ENCODE measurements around the gene ZNF331. TPM values are rescaled to one million over a fixed set of nuclear protein-coding genes. Genes with fewer than 3 reads are reported as not detected.

Gene ZNF331
- total and polyA plus RNA-seq, 2 of the 4 experiments (the other 2 are of a cell fraction), result 6.6 to 11.1 TPM

DNA sequence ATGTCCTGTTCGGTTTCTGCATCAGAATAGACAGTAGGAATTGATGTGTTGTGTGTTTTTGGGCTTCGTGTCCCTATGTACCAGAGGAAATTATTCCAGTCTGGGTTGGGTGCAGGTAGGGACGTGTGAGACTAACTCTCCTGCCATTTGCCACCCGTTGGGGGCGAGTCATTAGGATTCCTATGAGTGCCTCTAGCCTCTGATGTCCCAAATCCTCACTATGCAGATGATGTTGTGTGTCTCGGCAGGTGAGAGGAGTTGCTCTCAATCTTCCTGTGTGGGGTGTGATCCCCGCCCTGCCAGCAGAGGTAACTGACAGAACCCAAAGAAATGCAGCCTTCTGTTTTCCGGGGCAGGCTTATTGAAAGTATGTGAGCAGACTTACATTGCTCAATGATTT lies 31.2 kb upstream of the ZNF331 start:
- H2BK120ac ChIP-seq (ENCODE audit: low read depth, low read length), result no peak overlapping the region
- H4K8ac ChIP-seq (ENCODE audit: low read depth in 2 of 2, low read length in 2 of 2), result no peak overlapping the region
- H3K9me1 ChIP-seq (ENCODE audit: insufficient read depth, low read length), result no peaks in the 10 kb centered on the region
- 0 out of 2 replicates have a peak, but pooled peaks cover 3% of the 10 kb centered on the region for H3K27me3 ChIP-seq (ENCODE audit: control insufficient read depth, insufficient read depth, low read length)
- H3K14ac ChIP-seq (replicated peaks; ENCODE audit: low read depth, low read length), result no peak overlapping the region
- no peak overlapping the region for H2BK5ac ChIP-seq (ENCODE audit: low read depth, low read length, poor library complexity, severe bottlenecking)
- H3K79me1 ChIP-seq (ENCODE audit: low read depth in 1 of 2, low read length in 2 of 2), result no peaks in the 10 kb centered on the region
- dilution Hi-C loops (cut with HindIII; ENCODE audit: low sequenced_read_pairs, unreplicated experiment), result no loop called here
- H3K18ac ChIP-seq (ENCODE audit: low read depth, low read length), result no peak overlapping the region
- no peaks in the 10 kb centered on the region for H3K36me3 ChIP-seq (ENCODE audit: control insufficient read depth, insufficient read depth, low read length)
- no peak overlapping the region for H2AK9ac ChIP-seq (replicated peaks; ENCODE audit: low read depth, low read length, poor library complexity)
- no peaks in the 10 kb centered on the region for H4K20me1 ChIP-seq (ENCODE audit: insufficient read depth, low read length)
- POLR2A ChIA-PET (ENCODE audit: unreplicated experiment), result no interaction called here
- H4K5ac ChIP-seq (ENCODE audit: low read depth, low read length), result no peak overlapping the region
- in situ Hi-C loops (cut with MboI; ENCODE audit: low sequenced_read_pairs), result no loop called here
- H3K4me3 ChIP-seq (ENCODE audit: insufficient read depth, low read depth, low read length), result no peak overlapping the region
- H3K23ac ChIP-seq (ENCODE audit: low read depth, low read length), result no peak overlapping the region
- CTCF ChIA-PET, result interaction anchor here (0.8 kb wide), 1 partner anchor 10 kb away, joined by 3 read pairs; no protein-coding TSS in a partner anchor
- DNase-seq, result no peak
- H3K4me2 ChIP-seq (ENCODE audit: low read depth, low read length), result no peak overlapping the region
- no peak overlapping the region for H3K9ac ChIP-seq (ENCODE audit: low read depth, low read length)
- no CpG with 5 or more reads among the region's 8 CpGs for WGBS, 2 experiments (ENCODE audit: extremely low coverage in 2 of 2, insufficient read length in 1 of 2)
- H3K56ac ChIP-seq (ENCODE audit: extremely low read depth, insufficient read depth, low read length), result no peak overlapping the region
- H3K4me1 ChIP-seq (ENCODE audit: control insufficient read depth, insufficient read depth, low read length), result peaks cover 8% of the 10 kb centered on the region
- no peak overlapping the region for H3K4ac ChIP-seq (ENCODE audit: low read depth, low read length)
- intact Hi-C loops (cut with micrococcal nuclease), result no loop called here
- H3K27ac ChIP-seq (ENCODE audit: insufficient read depth, low read length), result no peak overlapping the region
- TF ChIP-seq MAFK (IDR thresholded peaks at IDR 0.05; ENCODE audit: low read depth, low read length), result no peak
- no peak for TF ChIP-seq CHD1 (IDR thresholded peaks at IDR 0.05; ENCODE audit: low read depth, low read length)
- no peak for TF ChIP-seq BHLHE40 (IDR thresholded peaks at IDR 0.05; ENCODE audit: low read depth, low read length)
- TF ChIP-seq RFX5 (IDR thresholded peaks at IDR 0.05; ENCODE audit: low read depth, low read length), result no peak
- TF ChIP-seq, protein P1, sequence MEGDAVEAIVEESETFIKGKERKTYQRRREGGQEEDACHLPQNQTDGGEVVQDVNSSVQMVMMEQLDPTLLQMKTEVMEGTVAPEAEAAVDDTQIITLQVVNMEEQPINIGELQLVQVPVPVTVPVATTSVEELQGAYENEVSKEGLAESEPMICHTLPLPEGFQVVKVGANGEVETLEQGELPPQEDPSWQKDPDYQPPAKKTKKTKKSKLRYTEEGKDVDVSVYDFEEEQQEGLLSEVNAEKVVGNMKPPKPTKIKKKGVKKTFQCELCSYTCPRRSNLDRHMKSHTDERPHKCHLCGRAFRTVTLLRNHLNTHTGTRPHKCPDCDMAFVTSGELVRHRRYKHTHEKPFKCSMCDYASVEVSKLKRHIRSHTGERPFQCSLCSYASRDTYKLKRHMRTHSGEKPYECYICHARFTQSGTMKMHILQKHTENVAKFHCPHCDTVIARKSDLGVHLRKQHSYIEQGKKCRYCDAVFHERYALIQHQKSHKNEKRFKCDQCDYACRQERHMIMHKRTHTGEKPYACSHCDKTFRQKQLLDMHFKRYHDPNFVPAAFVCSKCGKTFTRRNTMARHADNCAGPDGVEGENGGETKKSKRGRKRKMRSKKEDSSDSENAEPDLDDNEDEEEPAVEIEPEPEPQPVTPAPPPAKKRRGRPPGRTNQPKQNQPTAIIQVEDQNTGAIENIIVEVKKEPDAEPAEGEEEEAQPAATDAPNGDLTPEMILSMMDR (conservative IDR thresholded peaks at IDR 0.05; ENCODE audit: low read depth, low read length), result no peak
- TF ChIP-seq CEBPB (IDR thresholded peaks at IDR 0.05; ENCODE audit: low read depth, low read length), result no peak
- TF ChIP-seq, protein P2, sequence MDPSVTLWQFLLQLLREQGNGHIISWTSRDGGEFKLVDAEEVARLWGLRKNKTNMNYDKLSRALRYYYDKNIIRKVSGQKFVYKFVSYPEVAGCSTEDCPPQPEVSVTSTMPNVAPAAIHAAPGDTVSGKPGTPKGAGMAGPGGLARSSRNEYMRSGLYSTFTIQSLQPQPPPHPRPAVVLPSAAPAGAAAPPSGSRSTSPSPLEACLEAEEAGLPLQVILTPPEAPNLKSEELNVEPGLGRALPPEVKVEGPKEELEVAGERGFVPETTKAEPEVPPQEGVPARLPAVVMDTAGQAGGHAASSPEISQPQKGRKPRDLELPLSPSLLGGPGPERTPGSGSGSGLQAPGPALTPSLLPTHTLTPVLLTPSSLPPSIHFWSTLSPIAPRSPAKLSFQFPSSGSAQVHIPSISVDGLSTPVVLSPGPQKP (IDR thresholded peaks at IDR 0.05; ENCODE audit: borderline replicate concordance, low read depth, low read length), result no peak
- no peak for TF ChIP-seq NFE2L2 (IDR thresholded peaks at IDR 0.05; ENCODE audit: low read depth, low read length)
- no peak for TF ChIP-seq MXI1 (IDR thresholded peaks at IDR 0.05; ENCODE audit: borderline replicate concordance, low read depth, low read length)
- H3K9me3 ChIP-seq (ENCODE audit: control insufficient read depth, insufficient read depth, low read length), result no peaks in the 10 kb centered on the region
- H2AK5ac ChIP-seq (ENCODE audit: low read depth, low read length), result no peak overlapping the region
- H4K91ac ChIP-seq (ENCODE audit: insufficient read depth, low read depth, low read length), result no peak overlapping the region
- no peak overlapping the region for H2AFZ ChIP-seq (replicated peaks; ENCODE audit: low read length, poor library complexity)
- no peak overlapping the region for H2BK20ac ChIP-seq (ENCODE audit: low read depth, low read length)
- BruUV-seq (replicated peaks), result no TSS peak
- H2BK15ac ChIP-seq (ENCODE audit: low read depth, low read length), result no peak overlapping the region
- ATAC-seq (ENCODE audit: low read depth), result no peak

Data from IMR-90 (cell line).